ENCODE measurements around the gene ODAD3.
A peak's percentile ranks its signal among the peaks of the same experiment; 100 is the strongest.
"Not testable (repeated sequence)": the region's sequence is repeated elsewhere in the genome, so short reads cannot be mapped to it uniquely, and the experiment has no call there.

Gene ODAD3

GRCh38 chr19:11401808-11402543 lies 32.9 kb downstream of the ODAD3 start:
- DNase-seq = no peak

GRCh38 chr19:11400798-11401197 lies 34.1 kb downstream of the ODAD3 start:
- DNase-seq = no peak

GRCh38 chr19:11399667-11400066 lies 35.3 kb downstream of the ODAD3 start:
- no peak for DNase-seq

- DNase-seq = no peak
Measured at GRCh38 chr19:11397089-11397610, 37.8 kb downstream of the ODAD3 start.

- no peak for DNase-seq
Measured at GRCh38 chr19:11390933-11391680, 43.8 kb downstream of the ODAD3 start.

- DNase-seq = no peak
Measured at GRCh38 chr19:11390359-11390758, 44.6 kb downstream of the ODAD3 start.

GRCh38 chr19:11387162-11388034 lies 47.5 kb downstream of the ODAD3 start:
- DNase-seq = no peak

- DNase-seq = no peak
Measured at GRCh38 chr19:11384778-11385129, 50.2 kb downstream of the ODAD3 start.

- DNase-seq = no peak
Measured at GRCh38 chr19:11383706-11384048, 51.2 kb downstream of the ODAD3 start.

GRCh38 chr19:11382898-11383705 lies 51.8 kb downstream of the ODAD3 start:
- DNase-seq = peak; percentile 40

- peak; percentile 98 for DNase-seq
Measured at GRCh38 chr19:11380653-11381537, 54.0 kb downstream of the ODAD3 start.

- no peak for DNase-seq
Measured at GRCh38 chr19:11379857-11380350, 55.0 kb downstream of the ODAD3 start.

- not testable (repeated sequence) for DNase-seq
Measured at GRCh38 chr19:11379269-11379845, 55.6 kb downstream of the ODAD3 start.

GRCh38 chr19:11378319-11379189 lies 56.4 kb downstream of the ODAD3 start:
- DNase-seq = peak; percentile 88

- DNase-seq = peak; percentile 54
Measured at GRCh38 chr19:11377756-11378155, 57.2 kb downstream of the ODAD3 start.

GRCh38 chr19:11377237-11377636 lies 57.7 kb downstream of the ODAD3 start:
- DNase-seq = peak; percentile 84

- no peak for DNase-seq
Measured at GRCh38 chr19:11375143-11375948, 59.6 kb downstream of the ODAD3 start.

GRCh38 chr19:11374433-11375142 lies 60.3 kb downstream of the ODAD3 start, which contains the start of gene SWSAP1:
TSS of gene SWSAP1 (plus strand) at chr19:11374666. CDS start at chr19:11374681, 15 bp downstream.
- peak; percentile 100 for DNase-seq

Measured in HCEC 1CT (cell line).